Calu3 (cell line): ENCODE measurements around the gene ABCG1. TPM values are rescaled to one million over a fixed set of nuclear protein-coding genes. Genes with fewer than 3 reads are reported as not detected.
A peak's percentile ranks its signal among the peaks of the same experiment; 100 is the strongest.

Source experiments
- BruUV-seq: library from RNA; stranded (reverse); fragments of 400-500 nt; replicated peaks from 2 replicates; lab custom pipeline; 2021; lab: Mats Ljungman, UMichigan
- CTCF ChIA-PET: fragments of 300-600 bp; sonication (Branson Sonifier 250); formaldehyde crosslinking; loops from one replicate; lab custom pipeline; 2022; ENCODE audit warnings: antibody characterized with exemption; lab: Charles Lee
- DNase-seq: peaks from one replicate; pipeline ENCODE4 v3.0.0; 2022
- H3K27ac Mint-ChIP-seq: one replicate; pipeline ENCODE4 v1.8.0; 2022; ENCODE audit warnings: mixed read lengths; ENCODE audit not compliant: unreplicated experiment
- H3K27me3 Mint-ChIP-seq: one replicate; pipeline ENCODE4 v1.8.0; 2022; ENCODE audit warnings: mixed read lengths; ENCODE audit not compliant: unreplicated experiment
- H3K36me3 Mint-ChIP-seq: one replicate; pipeline ENCODE4 v1.8.0; 2022; ENCODE audit warnings: mild to moderate bottlenecking, moderate library complexity, mixed read lengths; ENCODE audit not compliant: insufficient read depth, unreplicated experiment
- H3K4me1 Mint-ChIP-seq: one replicate; pipeline ENCODE4 v1.8.0; 2022; ENCODE audit warnings: mild to moderate bottlenecking, low read depth, mixed read lengths; ENCODE audit not compliant: unreplicated experiment
- H3K4me3 Mint-ChIP-seq: one replicate; pipeline ENCODE4 v1.8.0; 2022; ENCODE audit warnings: mild to moderate bottlenecking, low read depth, moderate library complexity, mixed read lengths; ENCODE audit not compliant: unreplicated experiment
- H3K9me3 Mint-ChIP-seq: one replicate; pipeline ENCODE4 v1.8.0; 2022; ENCODE audit warnings: low read depth, mixed read lengths; ENCODE audit not compliant: unreplicated experiment
- intact Hi-C: fragments of 100-400 bp; cut with micrococcal nuclease; formaldehyde crosslinking; loops from one replicate; pipeline ENCODE4 v1.10.0; 2022; ENCODE audit not compliant: unreplicated experiment
- total RNA-seq: library from RNA; stranded (reverse); gene quantifications from 2 replicates; pipeline ENCODE4 v1.2.3, GENCODE V29; 2022
- TF ChIP-seq, protein P1 (sequence below): fragments of 200-600 bp; IDR thresholded peaks from one replicate; pipeline ENCODE4 v1.8.0; 2022; ENCODE audit warnings: antibody characterized with exemption; ENCODE audit not compliant: unreplicated experiment

Gene ABCG1
- total RNA-seq, 1 experiment from 2014 or later = 0.19 TPM

- intact Hi-C loops = no loop called here
- Mint-ChIP-seq H3K36me3 (no peaks in the 10 kb centered on the region), H3K4me3 (no peak overlapping the region), H3K27ac (no peak overlapping the region), H3K27me3 (peaks cover 62% of the 10 kb centered on the region), H3K4me1 (no peaks in the 10 kb centered on the region), H3K9me3 (no peaks in the 10 kb centered on the region)
- no TSS peak for BruUV-seq
- CTCF ChIA-PET = no interaction called here
- TF ChIP-seq, protein P1, sequence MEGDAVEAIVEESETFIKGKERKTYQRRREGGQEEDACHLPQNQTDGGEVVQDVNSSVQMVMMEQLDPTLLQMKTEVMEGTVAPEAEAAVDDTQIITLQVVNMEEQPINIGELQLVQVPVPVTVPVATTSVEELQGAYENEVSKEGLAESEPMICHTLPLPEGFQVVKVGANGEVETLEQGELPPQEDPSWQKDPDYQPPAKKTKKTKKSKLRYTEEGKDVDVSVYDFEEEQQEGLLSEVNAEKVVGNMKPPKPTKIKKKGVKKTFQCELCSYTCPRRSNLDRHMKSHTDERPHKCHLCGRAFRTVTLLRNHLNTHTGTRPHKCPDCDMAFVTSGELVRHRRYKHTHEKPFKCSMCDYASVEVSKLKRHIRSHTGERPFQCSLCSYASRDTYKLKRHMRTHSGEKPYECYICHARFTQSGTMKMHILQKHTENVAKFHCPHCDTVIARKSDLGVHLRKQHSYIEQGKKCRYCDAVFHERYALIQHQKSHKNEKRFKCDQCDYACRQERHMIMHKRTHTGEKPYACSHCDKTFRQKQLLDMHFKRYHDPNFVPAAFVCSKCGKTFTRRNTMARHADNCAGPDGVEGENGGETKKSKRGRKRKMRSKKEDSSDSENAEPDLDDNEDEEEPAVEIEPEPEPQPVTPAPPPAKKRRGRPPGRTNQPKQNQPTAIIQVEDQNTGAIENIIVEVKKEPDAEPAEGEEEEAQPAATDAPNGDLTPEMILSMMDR = no peak
- DNase-seq = no peak
These were observed 7.7 kb downstream of the ABCG1 start for GRCh38 chr21:42226626-42227025.

- H3K27ac Mint-ChIP-seq = no peak overlapping the region
These were observed 9.2 kb downstream of the ABCG1 start for GRCh38 chr21:42227909-42228708.

GRCh38 chr21:42228709-42229220 lies 9.8 kb downstream of the ABCG1 start:
- BruUV-seq = no TSS peak
- Mint-ChIP-seq H3K36me3 (no peaks in the 10 kb centered on the region), H3K4me1 (peaks cover 6% of the 10 kb centered on the region), H3K4me3 (no peak overlapping the region), H3K27me3 (peaks cover 40% of the 10 kb centered on the region), H3K9me3 (no peaks in the 10 kb centered on the region), H3K27ac (no peak overlapping the region)
- TF ChIP-seq, protein P1 = no peak
- CTCF ChIA-PET = interaction anchor here (0.9 kb wide), 1 partner anchor 30 kb away, joined by 3 read pairs; no protein-coding TSS in a partner anchor
- DNase-seq = no peak
- intact Hi-C loops = loop anchor here (1.0 kb wide), 1 partner anchor 23 kb away; no protein-coding TSS in a partner anchor

More at GRCh38 chr21:42227909-42228708, 9.2 kb downstream of the ABCG1 start:
- Mint-ChIP-seq H3K4me1 (no peaks in the 10 kb centered on the region), H3K4me3 (no peak overlapping the region), H3K27me3 (peaks cover 47% of the 10 kb centered on the region), H3K36me3 (no peaks in the 10 kb centered on the region), H3K9me3 (no peaks in the 10 kb centered on the region)
- CTCF ChIA-PET = interaction anchor here (0.9 kb wide), 1 partner anchor 31 kb away, joined by 3 read pairs; no protein-coding TSS in a partner anchor
- peak; percentile 71 for DNase-seq
- intact Hi-C loops = loop anchor here (1.0 kb wide), 1 partner anchor 23 kb away; no protein-coding TSS in a partner anchor
- TF ChIP-seq, protein P1 = no peak
- BruUV-seq = no TSS peak

DNA sequence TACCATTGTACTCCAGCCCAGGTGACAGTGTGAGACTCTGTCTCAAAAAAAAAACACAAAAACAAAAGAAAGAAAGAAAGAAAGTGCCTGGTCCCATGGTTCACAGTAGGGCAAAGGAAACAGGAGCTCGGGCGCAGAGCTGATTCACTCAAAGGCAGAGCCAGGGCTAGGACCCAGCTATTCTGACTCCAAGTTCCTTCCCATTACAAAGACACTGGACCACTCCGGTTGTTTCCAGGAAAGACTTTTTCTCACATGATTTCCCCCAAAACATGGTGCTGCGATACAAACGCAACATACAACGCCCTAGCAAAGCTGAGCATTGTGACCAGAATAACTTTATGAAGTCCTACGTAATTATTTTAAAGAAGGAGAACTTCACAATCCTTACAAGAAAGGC lies 10.7 kb downstream of the ABCG1 start:
- peaks cover 8% of the 10 kb centered on the region for H3K4me1 Mint-ChIP-seq
- DNase-seq = no peak
- intact Hi-C loops = no loop called here
- CTCF ChIA-PET = no interaction called here
- H3K27ac Mint-ChIP-seq = no peak overlapping the region
- no TSS peak for BruUV-seq
- H3K36me3 Mint-ChIP-seq = no peaks in the 10 kb centered on the region
- peaks cover 36% of the 10 kb centered on the region for H3K27me3 Mint-ChIP-seq
- no peaks in the 10 kb centered on the region for H3K9me3 Mint-ChIP-seq
- TF ChIP-seq, protein P1 = no peak
- H3K4me3 Mint-ChIP-seq = no peak overlapping the region
